Activated T-cell treated with anti-CD3 and anti-CD28 coated beads, Interleukin-2, amount 50 U/mL, for 24 hours (primary cell): ENCODE results near the gene IFT122.

Experiments used
- DNase-seq: peaks from one replicate; pipeline ENCODE4 v3.0.0-alpha.2; 2020
- H3K27ac Mint-ChIP-seq: 2 replicates; pipeline ENCODE4 v1.8.0; 2020; ENCODE audit warnings: mild to moderate bottlenecking, mixed read lengths
- H3K27me3 Mint-ChIP-seq: 2 replicates; pipeline ENCODE4 v1.8.0; 2020; ENCODE audit warnings: mixed read lengths
- H3K36me3 Mint-ChIP-seq: 2 replicates; pipeline ENCODE4 v1.8.0; 2020; ENCODE audit warnings: low read depth, mixed read lengths
- H3K4me1 Mint-ChIP-seq: 2 replicates; pipeline ENCODE4 v1.8.0; 2020; ENCODE audit warnings: low read depth, mixed read lengths
- H3K4me3 Mint-ChIP-seq: 2 replicates; pipeline ENCODE4 v1.8.0; 2020; ENCODE audit warnings: mild to moderate bottlenecking, moderate library complexity, mixed read lengths
- H3K9me3 Mint-ChIP-seq: 2 replicates; pipeline ENCODE4 v1.8.0; 2020; ENCODE audit warnings: mixed read lengths

IFT122 gene

GRCh38 chr3:129424185-129424841, 15.7 kb upstream of the IFT122 start:
- no peak for DNase-seq
- Mint-ChIP-seq H3K27me3 (no peaks in the 10 kb centered on the region), H3K4me1 (peaks cover 38% of the 10 kb centered on the region), H3K36me3 (peaks cover 8% of the 10 kb centered on the region), H3K4me3 (no peak overlapping the region), H3K9me3 (no peaks in the 10 kb centered on the region), H3K27ac (peak overlapping the region; percentile 55)

- Mint-ChIP-seq H3K9me3 (no peaks in the 10 kb centered on the region), H3K27me3 (no peaks in the 10 kb centered on the region), H3K4me3 (no peak overlapping the region), H3K27ac (no peak overlapping the region), H3K36me3 (peaks cover 17% of the 10 kb centered on the region), H3K4me1 (peaks cover 45% of the 10 kb centered on the region)
- DNase-seq, result no peak
These were observed 14.8 kb upstream of the IFT122 start for GRCh38 chr3:129425213-129425612.

- peaks cover 45% of the 10 kb centered on the region for H3K4me1 Mint-ChIP-seq
- no peak overlapping the region for H3K27ac Mint-ChIP-seq
- no peaks in the 10 kb centered on the region for H3K9me3 Mint-ChIP-seq
- H3K4me3 Mint-ChIP-seq, result no peak overlapping the region
- peaks cover 21% of the 10 kb centered on the region for H3K36me3 Mint-ChIP-seq
- H3K27me3 Mint-ChIP-seq, result no peaks in the 10 kb centered on the region
- DNase-seq, result no peak
These were observed 14.4 kb upstream of the IFT122 start for GRCh38 chr3:129425619-129426018.

- Mint-ChIP-seq H3K4me3 (peak overlapping the region; percentile 67), H3K36me3 (peaks cover 45% of the 10 kb centered on the region), H3K9me3 (no peaks in the 10 kb centered on the region), H3K4me1 (peaks cover 54% of the 10 kb centered on the region), H3K27ac (peak overlapping the region; percentile 89), H3K27me3 (no peaks in the 10 kb centered on the region)
- DNase-seq, result no peak
These were observed 12.0 kb upstream of the IFT122 start for GRCh38 chr3:129428007-129428375.

GRCh38 chr3:129428376-129429079, 11.5 kb upstream of the IFT122 start, which contains the start of gene EFCAB12:
Gene EFCAB12 (minus strand): TSS chr3:129428636. CDS start chr3:129428488, 148 bp downstream.
- H3K36me3 Mint-ChIP-seq, result peaks cover 50% of the 10 kb centered on the region

GRCh38 chr3:129429080-129429451, 11.0 kb upstream of the IFT122 start:
- peaks cover 50% of the 10 kb centered on the region for H3K4me1 Mint-ChIP-seq
- H3K27ac Mint-ChIP-seq, result peak overlapping the region; percentile 89
- no peaks in the 10 kb centered on the region for H3K9me3 Mint-ChIP-seq
- H3K4me3 Mint-ChIP-seq, result no peak overlapping the region
- H3K36me3 Mint-ChIP-seq, result peaks cover 55% of the 10 kb centered on the region
- H3K27me3 Mint-ChIP-seq, result no peaks in the 10 kb centered on the region
- DNase-seq, result no peak

More at GRCh38 chr3:129428376-129429079, 11.5 kb upstream of the IFT122 start, which contains the start of gene EFCAB12:
- DNase-seq, result peak; percentile 91
- Mint-ChIP-seq H3K4me1 (peaks cover 54% of the 10 kb centered on the region), H3K9me3 (no peaks in the 10 kb centered on the region), H3K27me3 (no peaks in the 10 kb centered on the region), H3K27ac (peak within 1 kb of the TSS; percentile 89), H3K4me3 (peak within 1 kb of the TSS; percentile 67)

GRCh38 chr3:129429602-129430001, 10.4 kb upstream of the IFT122 start:
- H3K27me3 Mint-ChIP-seq, result no peaks in the 10 kb centered on the region
- H3K9me3 Mint-ChIP-seq, result no peaks in the 10 kb centered on the region
- H3K36me3 Mint-ChIP-seq, result peaks cover 61% of the 10 kb centered on the region
- H3K4me3 Mint-ChIP-seq, result no peak overlapping the region
- H3K4me1 Mint-ChIP-seq, result peaks cover 49% of the 10 kb centered on the region
- no peak for DNase-seq
- peak overlapping the region; percentile 89 for H3K27ac Mint-ChIP-seq

GRCh38 chr3:129432036-129432435, 8.0 kb upstream of the IFT122 start:
- no peaks in the 10 kb centered on the region for H3K27me3 Mint-ChIP-seq
- no peaks in the 10 kb centered on the region for H3K9me3 Mint-ChIP-seq
- H3K4me1 Mint-ChIP-seq, result peaks cover 64% of the 10 kb centered on the region
- no peak for DNase-seq
- no peak overlapping the region for H3K4me3 Mint-ChIP-seq
- H3K36me3 Mint-ChIP-seq, result peaks cover 85% of the 10 kb centered on the region
- H3K27ac Mint-ChIP-seq, result peak overlapping the region; percentile 57

- H3K4me1 Mint-ChIP-seq, result peaks cover 67% of the 10 kb centered on the region
- no peak overlapping the region for H3K4me3 Mint-ChIP-seq
- no peaks in the 10 kb centered on the region for H3K9me3 Mint-ChIP-seq
- peak overlapping the region; percentile 44 for H3K27ac Mint-ChIP-seq
- no peak for DNase-seq
- peaks cover 90% of the 10 kb centered on the region for H3K36me3 Mint-ChIP-seq
- H3K27me3 Mint-ChIP-seq, result no peaks in the 10 kb centered on the region
These were observed 7.4 kb upstream of the IFT122 start for GRCh38 chr3:129432671-129433070.

GRCh38 chr3:129433565-129433964, 6.5 kb upstream of the IFT122 start:
- peaks cover 67% of the 10 kb centered on the region for H3K4me1 Mint-ChIP-seq
- H3K4me3 Mint-ChIP-seq, result no peak overlapping the region
- H3K36me3 Mint-ChIP-seq, result peaks cover 98% of the 10 kb centered on the region
- DNase-seq, result no peak
- no peaks in the 10 kb centered on the region for H3K9me3 Mint-ChIP-seq
- H3K27me3 Mint-ChIP-seq, result no peaks in the 10 kb centered on the region
- H3K27ac Mint-ChIP-seq, result peak overlapping the region; percentile 44

- Mint-ChIP-seq H3K27me3 (no peaks in the 10 kb centered on the region), H3K4me3 (no peak overlapping the region), H3K27ac (peak overlapping the region; percentile 56), H3K4me1 (peaks cover 63% of the 10 kb centered on the region), H3K36me3 (peaks cover 97% of the 10 kb centered on the region), H3K9me3 (no peaks in the 10 kb centered on the region)
- DNase-seq, result no peak
These were observed 5.9 kb upstream of the IFT122 start for GRCh38 chr3:129434140-129434539.

- Mint-ChIP-seq H3K9me3 (no peaks in the 10 kb centered on the region), H3K27ac (peak overlapping the region; percentile 48), H3K36me3 (peaks cover 91% of the 10 kb centered on the region), H3K4me1 (peaks cover 55% of the 10 kb centered on the region), H3K4me3 (peak overlapping the region; percentile 31), H3K27me3 (no peaks in the 10 kb centered on the region)
- DNase-seq, result no peak
These were observed 4.7 kb upstream of the IFT122 start for GRCh38 chr3:129435367-129435766.

GRCh38 chr3:129439226-129439816, 703 bp upstream of the IFT122 start:
- H3K36me3 Mint-ChIP-seq, result peaks cover 52% of the 10 kb centered on the region
- H3K27me3 Mint-ChIP-seq, result no peaks in the 10 kb centered on the region
- peak overlapping the region; percentile 96 for H3K27ac Mint-ChIP-seq
- H3K9me3 Mint-ChIP-seq, result no peaks in the 10 kb centered on the region
- peak overlapping the region; percentile 98 for H3K4me3 Mint-ChIP-seq
- no peak for DNase-seq
- H3K4me1 Mint-ChIP-seq, result peaks cover 74% of the 10 kb centered on the region

- DNase-seq, result no peak
- H3K27ac Mint-ChIP-seq, result peak overlapping the region; percentile 96
- peak overlapping the region; percentile 98 for H3K4me3 Mint-ChIP-seq
- H3K27me3 Mint-ChIP-seq, result no peaks in the 10 kb centered on the region
- no peaks in the 10 kb centered on the region for H3K9me3 Mint-ChIP-seq
- H3K4me1 Mint-ChIP-seq, result peaks cover 62% of the 10 kb centered on the region
- peaks cover 38% of the 10 kb centered on the region for H3K36me3 Mint-ChIP-seq
These were observed 680 bp downstream of the IFT122 start for GRCh38 chr3:129440618-129441190.
